HepG2 (cell line): ENCODE measurements around the gene AAMP. TPM values are rescaled to one million over a fixed set of nuclear protein-coding genes. Genes with fewer than 3 reads are reported as not detected.

ENCODE experiments used
- ADNP ChIP-seq: sonication (generic); formaldehyde crosslinking; IDR thresholded peaks from 2 replicates; pipeline ENCODE4 v1.4.0; 2020; ENCODE audit warnings: missing genetic modification reagents
- HINFP ChIP-seq: sonication (generic); formaldehyde crosslinking; IDR thresholded peaks from 2 replicates; pipeline ENCODE4 v1.4.0; 2020; ENCODE audit warnings: low read depth, mild to moderate bottlenecking, missing genetic modification reagents
- IRF2 ChIP-seq: IDR thresholded peaks from 2 replicates; pipeline ENCODE4 v1.6.1; 2018; ENCODE audit warnings: missing genetic modification reagents, missing compliant biosample characterization
- NCOA2 ChIP-seq: sonication (generic); formaldehyde crosslinking; IDR thresholded peaks from 2 replicates; pipeline ENCODE4 v1.8.0; 2022; ENCODE audit warnings: inconsistent platforms
- PCBP1 ChIP-seq: fragments of 200-400 bp; formaldehyde crosslinking; IDR thresholded peaks from 2 replicates; pipeline ENCODE4 v1.6.1; 2017; ENCODE audit warnings: mild to moderate bottlenecking, low read depth, low read length, borderline replicate concordance
- PRDM10 ChIP-seq: sonication (generic); formaldehyde crosslinking; IDR thresholded peaks from 2 replicates; pipeline ENCODE4 v1.4.0; 2020; ENCODE audit warnings: low read depth, missing genetic modification reagents
- RFXAP ChIP-seq: sonication (generic); formaldehyde crosslinking; IDR thresholded peaks from 2 replicates; pipeline ENCODE4 v1.4.0; 2020; ENCODE audit warnings: missing genetic modification reagents, borderline replicate concordance
- RORA ChIP-seq: sonication (generic); formaldehyde crosslinking; IDR thresholded peaks from 2 replicates; pipeline ENCODE4 v1.5.0; 2020; ENCODE audit warnings: mild to moderate bottlenecking, missing genetic modification reagents, moderate library complexity
- SNAPC2 ChIP-seq: sonication (generic); formaldehyde crosslinking; IDR thresholded peaks from 2 replicates; pipeline ENCODE4 v1.8.1; 2022; ENCODE audit warnings: mild to moderate bottlenecking, missing genetic modification reagents
- SP2 ChIP-seq: sonication (generic); formaldehyde crosslinking; IDR thresholded peaks from 2 replicates; pipeline ENCODE4 v1.5.1; 2020; ENCODE audit warnings: mild to moderate bottlenecking, missing genetic modification reagents
- TBP ChIP-seq: sonication (generic); formaldehyde crosslinking; IDR thresholded peaks from 2 replicates; pipeline ENCODE4 v1.5.0; 2020; ENCODE audit warnings: missing genetic modification reagents
- ZFP91 ChIP-seq: sonication (generic); formaldehyde crosslinking; IDR thresholded peaks from 2 replicates; pipeline ENCODE4 v1.9.0; 2022; ENCODE audit warnings: missing genetic modification reagents, mild to moderate bottlenecking, borderline replicate concordance
- ZNF280D ChIP-seq: sonication (generic); formaldehyde crosslinking; IDR thresholded peaks from 2 replicates; pipeline ENCODE4 v1.5.1; 2020; ENCODE audit warnings: mild to moderate bottlenecking, missing genetic modification reagents
- ZNF496 ChIP-seq: sonication (generic); formaldehyde crosslinking; IDR thresholded peaks from 2 replicates; pipeline ENCODE4 v1.8.1; 2023; ENCODE audit warnings: mild to moderate bottlenecking, moderate library complexity, missing genetic modification reagents; ENCODE audit not compliant: insufficient replicate concordance
- ZNF557 ChIP-seq: sonication (generic); formaldehyde crosslinking; IDR thresholded peaks from 2 replicates; pipeline ENCODE4 v1.4.0; 2020; ENCODE audit warnings: missing genetic modification reagents
- ZNF598 ChIP-seq: sonication (generic); formaldehyde crosslinking; IDR thresholded peaks from 2 replicates; pipeline ENCODE4 v1.5.1; 2020; ENCODE audit warnings: mild to moderate bottlenecking, missing genetic modification reagents, borderline replicate concordance
- ZNF75D ChIP-seq: sonication (generic); formaldehyde crosslinking; IDR thresholded peaks from 2 replicates; pipeline ENCODE4 v1.8.1; 2023; ENCODE audit warnings: missing genetic modification reagents, mild to moderate bottlenecking, borderline replicate concordance
- ZSCAN25 ChIP-seq: sonication (generic); formaldehyde crosslinking; IDR thresholded peaks from 2 replicates; pipeline ENCODE4 v1.8.0; 2022; ENCODE audit warnings: mild to moderate bottlenecking, missing genetic modification reagents
- polyA plus RNA-seq, 8 experiments: library from polyadenylated mRNA; depleted of rRNA in 3 of 8; stranded (reverse) in 7 of 8; unstranded in 1 of 8; fragments of >200 nt; fragmentation: Illumina TruSeq in 4 of 8; extraction: Trizol in 4 of 8; gene quantifications; 2 replicates each; pipeline versions ENCODE4 v1.2.1 to v1.2.3, GENCODE V29; 2011 to 2016; ENCODE audit warnings: low read depth in 4 of 8, missing spikeins in 1 of 8, mixed read lengths in 1 of 8; ENCODE audit not compliant: insufficient read depth in 1 of 8
- total RNA-seq, 5 experiments: library from RNA; depleted of rRNA; stranded (reverse); fragments of >200 nt; fragmentation: Illumina TruSeq; extraction: Trizol; gene quantifications; 2 replicates each; pipeline ENCODE4 v1.2.3, GENCODE V29; 2016; ENCODE audit warnings: low read depth in 1 of 5

The AAMP gene
- total and polyA plus RNA-seq, 2 of the 13 experiments (the other 11 are each of a cell fraction or from before 2014, with no cell fraction given): 110 to 186 TPM

GRCh38 chr2:218272531-218273212 lies 2.7 kb upstream of the AAMP start (continued):
- TF ChIP-seq PRDM10 (0 out of 2 replicates have a peak, but pooled peaks have one; percentile 44), ZNF75D (no peak), ZFP91 (CRISPR knock-in tag) (peak; percentile 88), ZSCAN25 (CRISPR knock-in tag) (peak; percentile 81), IRF2 (0 out of 2 replicates have a peak, but pooled peaks have one; percentile 38), ZNF598 (peak; percentile 67; the same call in 1 of the 2 replicates), ZNF557 (peak; percentile 23; the same call in 1 of the 2 replicates), ZNF280D (CRISPR knock-in tag) (no peak), RFXAP (0 out of 2 replicates have a peak, but pooled peaks have one; percentile 61), NCOA2 (CRISPR knock-in tag) (no peak), RORA (CRISPR knock-in tag) (no peak), SNAPC2 (CRISPR knock-in tag) (no peak), HINFP (CRISPR knock-in tag) (no peak), SP2 (CRISPR knock-in tag) (no peak), ZNF496 (CRISPR knock-in tag) (no peak), ADNP (CRISPR knock-in tag) (no peak), TBP (CRISPR knock-in tag) (no peak), PCBP1 (no peak; the same call in 1 of the 2 replicates)
